Daoy (cell line): ENCODE measurements around the gene OR8D2. TPM values are rescaled to one million over a fixed set of nuclear protein-coding genes. Genes with fewer than 3 reads are reported as not detected.

Experiments
- DNase-seq: peaks from one replicate; pipeline ENCODE4 v3.0.0-alpha.2; 2015; ENCODE audit warnings: low read depth
- total RNA-seq: library from RNA; depleted of rRNA; stranded (reverse); fragments of >200 nt; shearing (Covaris generic); gene quantifications from 2 replicates; pipeline ENCODE4 v1.2.3, GENCODE V29; 2014; rRNA removed

The OR8D2 gene
- not detected in 2 replicates for total RNA-seq

GRCh38 chr11:124320097-124320496 is at the start of gene OR8D2:
Gene OR8D2 (minus strand): TSS chr11:124320197. CDS start chr11:124320197, 0 bp downstream.
- no peak for DNase-seq

GRCh38 chr11:124359566-124359965 is 39.6 kb upstream of the OR8D2 start:
- no peak for DNase-seq

- DNase-seq: no peak
These were observed 26.4 kb upstream of the OR8D2 start for GRCh38 chr11:124346311-124346955.

GRCh38 chr11:124344346-124344745 is 24.3 kb upstream of the OR8D2 start:
- DNase-seq: no peak

- DNase-seq: no peak
These were observed 20.1 kb upstream of the OR8D2 start for GRCh38 chr11:124340142-124340447.

- DNase-seq: no peak
These were observed 19.6 kb upstream of the OR8D2 start for GRCh38 chr11:124339396-124340141.

- DNase-seq: no peak
These were observed 11.9 kb upstream of the OR8D2 start for GRCh38 chr11:124331873-124332272.

- no peak for DNase-seq
These were observed 9.9 kb upstream of the OR8D2 start for GRCh38 chr11:124329787-124330478.

GRCh38 chr11:124327775-124328174 is 7.8 kb upstream of the OR8D2 start:
- DNase-seq: no peak

GRCh38 chr11:124322356-124322755 is 2.4 kb upstream of the OR8D2 start:
- no peak for DNase-seq

GRCh38 chr11:124315052-124315451 is 4.9 kb downstream of the OR8D2 start:
- peak; percentile 13 for DNase-seq

- DNase-seq: no peak
These were observed 6.1 kb downstream of the OR8D2 start, which contains the start of gene OR8D1 for GRCh38 chr11:124313849-124314248. Gene OR8D1 (minus strand): TSS chr11:124313949. CDS start chr11:124310766, 3,183 bp downstream.

GRCh38 chr11:124313131-124313530 is 6.9 kb downstream of the OR8D2 start:
- DNase-seq: no peak

- DNase-seq: no peak
These were observed 8.3 kb downstream of the OR8D2 start for GRCh38 chr11:124311670-124312069.

GRCh38 chr11:124311269-124311668 is 8.7 kb downstream of the OR8D2 start:
- no peak for DNase-seq

- DNase-seq: no peak
These were observed 9.3 kb downstream of the OR8D2 start for GRCh38 chr11:124310721-124311120.

GRCh38 chr11:124307093-124307492 is 12.9 kb downstream of the OR8D2 start:
- no peak for DNase-seq

GRCh38 chr11:124302347-124303125 is 17.5 kb downstream of the OR8D2 start:
- DNase-seq: no peak

- DNase-seq: no peak
These were observed 18.4 kb downstream of the OR8D2 start for GRCh38 chr11:124301548-124301947.

GRCh38 chr11:124297921-124298320 is 22.1 kb downstream of the OR8D2 start:
- DNase-seq: peak; percentile 23

GRCh38 chr11:124296016-124296415 is 24.0 kb downstream of the OR8D2 start:
- no peak for DNase-seq

GRCh38 chr11:124294687-124295086 is 25.3 kb downstream of the OR8D2 start:
- DNase-seq: no peak
